Endothelial cell of umbilical vein (primary cell): ENCODE measurements around the gene SMARCA2. TPM values are rescaled to one million over a fixed set of nuclear protein-coding genes. Genes with fewer than 3 reads are reported as not detected.

Experiments
- BruUV-seq: library from RNA; stranded (reverse); fragments of 400-500 nt; replicated peaks from 2 replicates; lab custom pipeline; 2021; lab: Mats Ljungman, UMichigan
- CTCF ChIA-PET: fragments of 300-600, 350-600 bp; sonication (Branson Sonifier 250); formaldehyde crosslinking; loops from one replicate; lab custom pipeline; 2021; ENCODE audit warnings: antibody characterized with exemption, inconsistent platforms; lab: Charles Lee
- POLR2A ChIA-PET: fragments of 300-600, 350-600 bp; sonication (Branson Sonifier 250); formaldehyde crosslinking; loops from one replicate; lab custom pipeline; 2021; ENCODE audit warnings: antibody characterized with exemption, inconsistent platforms; lab: Charles Lee
- DNase-seq: peaks from one replicate; pipeline ENCODE4 v3.0.0-alpha.2; 2011; ENCODE audit warnings: low read depth, low spot score
- FAIRE-seq: peaks from 2 replicates; lab custom pipeline; 2011; peaks lifted over from hg19 to GRCh38; lab: Jason Lieb, UNC
- H2AFZ ChIP-seq: 2 replicates; pipeline ENCODE4 v1.6.0; 2012; ENCODE audit warnings: low read depth, low read length, control low read depth, inconsistent platforms
- H3K27ac ChIP-seq: 2 replicates; pipeline ENCODE4 v1.5.1; 2011; ENCODE audit warnings: low read depth, mild to moderate bottlenecking, control low read depth, low read length, moderate library complexity; ENCODE audit not compliant: insufficient read depth
- H3K27me3 ChIP-seq, 2 experiments: 2 replicates each; pipeline versions ENCODE4 v1.6.0 to v1.6.1; 2011; ENCODE audit warnings: low read length in 2 of 2, mixed read lengths in 1 of 2; ENCODE audit not compliant: control insufficient read depth in 2 of 2, insufficient read depth in 2 of 2
- H3K36me3 ChIP-seq, 2 experiments: 2 replicates in 1 of 2; 3 replicates in 1 of 2; pipeline ENCODE4 v1.5.1; 2011; ENCODE audit warnings: low read length in 2 of 2, mild to moderate bottlenecking in 1 of 2, moderate library complexity in 1 of 2; ENCODE audit not compliant: control insufficient read depth in 2 of 2, insufficient read depth in 2 of 2; ENCODE audit errors: extremely low read depth in 1 of 2
- H3K4me1 ChIP-seq: 3 replicates; pipeline ENCODE4 v1.5.1; 2011; ENCODE audit warnings: mild to moderate bottlenecking, low read length; ENCODE audit not compliant: control insufficient read depth, insufficient read depth; ENCODE audit errors: extremely low read depth
- H3K4me2 ChIP-seq: 2 replicates; pipeline ENCODE4 v1.6.1; 2011; ENCODE audit warnings: low read length, control low read depth, mixed read lengths; ENCODE audit not compliant: insufficient read depth
- H3K4me3 ChIP-seq, 3 experiments: fragments of 200-600 bp in 1 of 3; sonication (generic), shearing (Covaris generic) in 1 of 3; replicated peaks in 1 of 3; 2 replicates each; pipeline ENCODE4 v1.5.1; 2011 to 2016; ENCODE audit warnings: control low read depth in 3 of 3, low read length in 3 of 3, mild to moderate bottlenecking in 2 of 3, inconsistent platforms in 1 of 3, low read depth in 1 of 3, moderate library complexity in 1 of 3; ENCODE audit not compliant: insufficient read depth in 1 of 3
- H3K79me2 ChIP-seq: 2 replicates; pipeline ENCODE4 v1.6.0; 2012; ENCODE audit warnings: low read length, inconsistent platforms; ENCODE audit not compliant: control insufficient read depth, insufficient read depth
- H3K9ac ChIP-seq: replicated peaks from 2 replicates; pipeline ENCODE3; 2011; ENCODE audit warnings: low read length, control low read depth; ENCODE audit not compliant: insufficient read depth; ENCODE audit errors: extremely low read depth
- H3K9me1 ChIP-seq: replicated peaks from 3 replicates; pipeline ENCODE4 v1.6.0; 2011; ENCODE audit warnings: mild to moderate bottlenecking, low read length; ENCODE audit not compliant: control insufficient read depth, insufficient read depth; ENCODE audit errors: extremely low read depth
- H3K9me3 ChIP-seq: replicated peaks from 2 replicates; pipeline ENCODE4 v1.5.1; 2012; ENCODE audit warnings: low read length, inconsistent platforms; ENCODE audit not compliant: control insufficient read depth, insufficient read depth
- H4K20me1 ChIP-seq: replicated peaks from 2 replicates; pipeline ENCODE3; 2011; ENCODE audit warnings: mild to moderate bottlenecking, low read length; ENCODE audit not compliant: control insufficient read depth, insufficient read depth; ENCODE audit errors: extremely low read depth
- EZH2 ChIP-seq: IDR thresholded peaks from 2 replicates; pipeline ENCODE4 v1.6.1; 2012; ENCODE audit warnings: borderline replicate concordance, low read depth, mild to moderate bottlenecking, moderate library complexity, low read length, inconsistent platforms; ENCODE audit not compliant: severe bottlenecking
- GATA2 ChIP-seq: IDR thresholded peaks from 2 replicates; pipeline ENCODE4 v1.7.0; 2011; ENCODE audit warnings: low read depth, mild to moderate bottlenecking, moderate library complexity, mixed read lengths, low read length; ENCODE audit not compliant: insufficient read length, insufficient read depth
- JUN ChIP-seq: IDR thresholded peaks from 2 replicates; pipeline ENCODE4 v1.6.1; 2011; ENCODE audit warnings: borderline replicate concordance, low read depth; ENCODE audit not compliant: insufficient read length, insufficient read depth
- POLR2AphosphoS5 ChIP-seq: IDR thresholded peaks from 2 replicates; pipeline ENCODE4 v1.6.1; 2012; ENCODE audit warnings: low read depth, mild to moderate bottlenecking, control low read depth, low read length, moderate library complexity; ENCODE audit not compliant: insufficient read depth
- dilution Hi-C: fragments of 300-500 bp; cut with MboI; formaldehyde crosslinking; loops from one replicate; pipeline ENCODE4 v1.15.0; 2019; ENCODE audit warnings: low sequenced_read_pairs; ENCODE audit not compliant: extremely low pct_ligation_motif_present
- intact Hi-C: fragments of 100-400 bp; cut with micrococcal nuclease; formaldehyde crosslinking; loops from one replicate; pipeline ENCODE4 v1.10.0; 2022
- polyA plus RNA-seq, 4 experiments: library from polyadenylated mRNA; depleted of rRNA in 3 of 4; stranded (reverse) in 3 of 4; unstranded in 1 of 4; fragments of >200 nt; gene quantifications; 2 replicates each; pipeline versions ENCODE4 v1.2.1 to v1.2.3, GENCODE V29; 2011 to 2012; ENCODE audit warnings: missing spikeins in 1 of 4
- total RNA-seq: library from RNA; stranded (reverse); gene quantifications from 2 replicates; pipeline ENCODE4 v1.2.3, GENCODE V29; 2021
- TF ChIP-seq, protein P1 (sequence below), 2 donors: IDR thresholded peaks; 1 replicate in 1 of 2; 2 replicates in 1 of 2; pipeline ENCODE4 v1.5.1; 2011; ENCODE audit warnings: low read length in 2 of 2, mild to moderate bottlenecking in 2 of 2, moderate library complexity in 2 of 2, control low read depth in 1 of 2, inconsistent platforms in 1 of 2, low read depth in 1 of 2; ENCODE audit not compliant: insufficient read depth in 1 of 2; ENCODE audit errors: extremely low read depth in 1 of 2
- TF ChIP-seq, protein P2 (sequence below): IDR thresholded peaks from 2 replicates; pipeline ENCODE4 v1.6.1; 2011; ENCODE audit not compliant: insufficient read depth, insufficient read length

The SMARCA2 gene
- total and polyA plus RNA-seq, 2 donors (not counting 3 experiments of a cell fraction or from before 2014, with no cell fraction given) = 54.5 to 79.9 TPM

DNA sequence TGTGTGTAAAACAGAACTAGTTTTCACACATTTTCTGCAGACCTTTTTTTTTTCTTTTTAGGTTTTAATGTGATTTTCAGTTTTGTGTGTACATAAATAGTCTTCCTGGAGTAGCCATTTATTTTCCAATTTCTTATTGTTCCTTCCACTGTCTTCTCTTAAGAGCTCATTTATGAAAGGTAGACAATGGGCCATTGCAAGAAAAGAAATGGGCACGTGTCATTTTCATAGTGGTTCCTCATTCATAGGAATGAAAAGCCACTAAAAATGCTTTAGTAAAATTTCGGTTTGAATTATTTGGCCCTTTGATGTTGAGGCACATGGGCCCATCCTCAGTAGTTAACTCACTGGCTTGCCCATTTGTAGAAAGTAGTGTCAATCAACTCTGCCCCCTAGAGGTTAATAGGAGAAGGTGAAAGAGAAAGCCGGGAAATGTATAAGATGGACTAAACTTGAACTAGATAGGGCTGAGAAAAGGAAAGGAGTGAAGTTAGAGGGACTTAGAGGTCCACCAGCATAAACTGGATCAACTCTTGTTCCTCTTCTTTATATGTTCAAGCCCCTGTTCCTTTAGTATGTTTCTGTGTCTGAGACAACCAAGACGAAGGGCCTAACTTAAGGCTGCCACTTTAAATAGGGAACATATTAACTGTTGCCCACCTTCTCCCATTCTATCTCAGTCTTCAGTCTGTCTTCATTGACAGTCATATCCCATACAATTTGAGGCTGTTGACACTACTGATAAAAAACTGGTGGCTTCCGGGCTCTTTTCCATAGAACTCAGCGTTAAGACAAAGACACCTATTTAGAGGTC is 72.6 kb downstream of the SMARCA2 start:
- H3K36me3 ChIP-seq = peaks cover 9 to 15% of the 10 kb centered on the region in 2 experiments

More for the DNA sequence above, 72.6 kb downstream of the SMARCA2 start:
- H3K9me3 ChIP-seq = no peaks in the 10 kb centered on the region
- H3K4me2 ChIP-seq = no peak overlapping the region
- no peak overlapping the region for H3K4me3 ChIP-seq
- peak; percentile 32 for DNase-seq
- no TSS peak for BruUV-seq
- TF ChIP-seq EZH2 (no peak), JUN (no peak), GATA2 (no peak), POLR2AphosphoS5 (no peak)
- TF ChIP-seq, protein P1, sequence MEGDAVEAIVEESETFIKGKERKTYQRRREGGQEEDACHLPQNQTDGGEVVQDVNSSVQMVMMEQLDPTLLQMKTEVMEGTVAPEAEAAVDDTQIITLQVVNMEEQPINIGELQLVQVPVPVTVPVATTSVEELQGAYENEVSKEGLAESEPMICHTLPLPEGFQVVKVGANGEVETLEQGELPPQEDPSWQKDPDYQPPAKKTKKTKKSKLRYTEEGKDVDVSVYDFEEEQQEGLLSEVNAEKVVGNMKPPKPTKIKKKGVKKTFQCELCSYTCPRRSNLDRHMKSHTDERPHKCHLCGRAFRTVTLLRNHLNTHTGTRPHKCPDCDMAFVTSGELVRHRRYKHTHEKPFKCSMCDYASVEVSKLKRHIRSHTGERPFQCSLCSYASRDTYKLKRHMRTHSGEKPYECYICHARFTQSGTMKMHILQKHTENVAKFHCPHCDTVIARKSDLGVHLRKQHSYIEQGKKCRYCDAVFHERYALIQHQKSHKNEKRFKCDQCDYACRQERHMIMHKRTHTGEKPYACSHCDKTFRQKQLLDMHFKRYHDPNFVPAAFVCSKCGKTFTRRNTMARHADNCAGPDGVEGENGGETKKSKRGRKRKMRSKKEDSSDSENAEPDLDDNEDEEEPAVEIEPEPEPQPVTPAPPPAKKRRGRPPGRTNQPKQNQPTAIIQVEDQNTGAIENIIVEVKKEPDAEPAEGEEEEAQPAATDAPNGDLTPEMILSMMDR (IDR thresholded peaks at IDR 0.05; ENCODE audit: extremely low read depth in 1 of 2, insufficient read depth in 1 of 2, low read depth in 1 of 2, low read length in 2 of 2) = peak; percentile 54 to 58
- TF ChIP-seq, protein P2, sequence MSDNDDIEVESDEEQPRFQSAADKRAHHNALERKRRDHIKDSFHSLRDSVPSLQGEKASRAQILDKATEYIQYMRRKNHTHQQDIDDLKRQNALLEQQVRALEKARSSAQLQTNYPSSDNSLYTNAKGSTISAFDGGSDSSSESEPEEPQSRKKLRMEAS = no peak
- intact Hi-C loops = loop anchor here (1.0 to 10.0 kb wide), 3 partner anchors 72 to 1073 kb away; partner anchors contain the start of gene SMARCA2
- no peaks in the 10 kb centered on the region for H3K79me2 ChIP-seq
- H3K9me1 ChIP-seq = no peaks in the 10 kb centered on the region
- no peak overlapping the region for H3K9ac ChIP-seq
- no peaks in the 10 kb centered on the region for H4K20me1 ChIP-seq
- ChIA-PET POLR2A (no interaction called here), CTCF (interaction anchor here (0.6 to 1.9 kb wide), 34 partner anchors 9 to 1079 kb away, joined by 3 to 19 read pairs (median 4); partner anchors contain the start of gene SMARCA2)
- H3K27me3 ChIP-seq = no peaks in the 10 kb centered on the region
- H3K27ac ChIP-seq = no peak overlapping the region
- dilution Hi-C loops = no loop called here
- peaks cover 10% of the 10 kb centered on the region for H3K4me1 ChIP-seq
- H2AFZ ChIP-seq = no peak overlapping the region
- no peak for FAIRE-seq
